GM03348 (cell line): ENCODE data around the gene LRMDA.
A peak's percentile ranks its signal among the peaks of the same experiment; 100 is the strongest.

Experiments
- DNase-seq: peaks from one replicate; pipeline ENCODE4 v3.0.0; 2012; ENCODE audit warnings: low spot score

LRMDA gene

GRCh38 chr10:76026905-76027304 lies 595.5 kb downstream of the LRMDA start:
- no peak for DNase-seq

DNA sequence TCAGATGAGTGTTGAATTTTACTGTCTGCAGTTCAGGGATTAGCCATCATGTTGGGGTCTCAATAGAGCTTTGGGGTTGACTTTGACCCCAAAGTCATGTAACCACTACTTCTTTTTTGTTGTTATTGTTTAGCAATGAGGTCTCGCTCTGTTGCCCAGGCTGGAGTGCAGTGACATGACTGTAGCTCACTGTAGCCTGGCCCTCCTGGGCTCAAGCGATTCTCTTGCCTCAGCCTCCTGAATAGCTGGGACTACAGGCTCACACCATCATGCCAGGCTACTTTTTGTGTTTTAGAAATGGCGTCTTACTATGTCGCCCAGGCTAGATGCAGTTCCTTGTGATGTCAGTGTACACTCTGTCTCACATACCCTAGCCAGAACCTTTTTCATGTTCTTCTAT lies 598.4 kb downstream of the LRMDA start:
- no peak for DNase-seq

GRCh38 chr10:76031099-76031498 lies 599.7 kb downstream of the LRMDA start:
- DNase-seq: no peak

DNA sequence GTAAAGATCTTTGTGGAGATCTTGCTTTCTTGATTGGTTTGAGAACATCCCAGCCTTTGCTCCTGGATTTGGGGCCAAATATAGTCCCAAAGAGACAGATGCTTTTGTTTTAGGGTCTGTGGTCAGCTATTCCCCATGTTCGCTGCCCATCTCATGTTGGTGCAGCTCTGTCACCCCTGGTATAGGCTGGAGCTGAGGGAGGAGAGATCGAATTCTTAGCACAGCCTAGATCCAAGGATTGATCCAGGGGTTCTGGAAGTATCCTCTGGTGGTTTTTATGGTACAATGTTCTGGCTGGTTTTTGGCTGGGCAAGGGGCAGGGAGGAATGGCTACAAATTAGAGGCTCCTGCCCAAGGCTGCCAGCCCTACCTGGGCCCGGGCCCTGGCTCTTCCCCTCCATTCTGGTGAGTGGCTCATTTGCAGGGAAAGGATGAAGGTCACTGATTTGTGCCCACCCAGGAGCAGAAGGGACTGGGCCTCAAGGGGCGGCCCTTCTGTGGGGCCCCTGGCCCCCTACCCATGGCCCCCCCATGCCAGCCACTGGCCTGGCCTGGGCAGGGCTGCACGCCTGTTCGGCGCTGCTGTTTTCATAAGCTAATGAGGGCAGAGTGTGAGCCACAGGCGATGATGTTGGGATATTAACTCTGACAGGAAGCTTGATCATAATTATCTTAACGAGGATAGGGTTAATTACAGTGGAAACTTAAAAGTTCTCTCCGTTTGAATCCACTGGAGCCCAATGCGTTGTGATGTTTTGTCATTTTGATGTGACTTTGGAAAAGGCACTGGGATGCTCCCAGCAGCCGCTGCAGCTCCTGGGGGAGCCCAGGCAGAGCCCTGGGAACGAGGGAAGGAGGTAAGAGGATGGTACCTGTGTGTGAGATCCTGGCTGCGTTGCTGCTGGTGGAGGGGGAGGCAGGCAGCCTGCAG lies 600.6 kb downstream of the LRMDA start:
- no peak for DNase-seq

- no peak for DNase-seq
These were observed 601.2 kb downstream of the LRMDA start for GRCh38 chr10:76032700-76033039.

- DNase-seq: peak; percentile 79
These were observed 602.2 kb downstream of the LRMDA start for GRCh38 chr10:76033457-76034196.

DNA sequence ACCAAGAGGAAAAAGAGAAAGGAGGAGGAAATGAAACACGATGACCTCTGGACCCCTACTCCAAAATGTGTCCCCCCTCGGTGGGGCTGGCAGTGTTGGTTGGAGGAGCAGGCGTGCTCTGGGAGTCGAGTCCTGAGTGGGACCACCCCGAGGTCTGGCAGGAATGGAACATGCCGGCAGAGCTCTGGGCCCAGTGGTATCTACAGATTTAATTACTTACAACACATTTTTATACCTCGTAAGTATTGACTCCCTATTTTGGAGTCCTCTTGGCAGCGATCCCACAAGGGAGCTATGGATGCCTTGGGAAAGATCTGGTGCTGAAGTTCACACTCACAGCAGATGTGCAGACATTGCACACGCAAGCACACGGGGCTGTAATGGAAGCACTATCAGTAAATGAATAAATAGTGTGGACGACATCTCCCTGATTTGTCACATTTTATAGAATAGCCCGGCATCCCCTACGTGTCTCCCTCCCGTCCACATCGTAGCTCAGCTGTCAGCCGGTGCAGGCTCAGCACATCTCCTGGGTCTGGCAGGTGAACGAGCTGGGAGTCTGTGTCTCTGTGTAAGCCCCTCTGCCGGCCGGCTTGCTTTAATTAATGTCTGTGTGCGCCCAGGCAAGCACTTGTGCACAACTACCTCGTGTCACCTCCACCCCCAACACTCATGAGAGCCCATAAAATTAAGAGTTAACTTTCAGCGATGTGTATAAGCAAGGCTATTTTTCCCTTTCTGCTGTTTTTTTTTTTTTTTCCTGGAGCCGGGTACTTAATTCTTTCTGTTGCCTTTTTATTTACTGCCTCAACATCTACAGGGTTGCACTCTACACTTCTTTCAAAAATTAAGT lies 603.2 kb downstream of the LRMDA start:
- DNase-seq: no peak

- no peak for DNase-seq
These were observed 604.0 kb downstream of the LRMDA start for GRCh38 chr10:76035206-76036110.

GRCh38 chr10:76036111-76036940 lies 604.9 kb downstream of the LRMDA start:
- peak; percentile 88 for DNase-seq

GRCh38 chr10:76036962-76037361 lies 605.5 kb downstream of the LRMDA start:
- no peak for DNase-seq

GRCh38 chr10:76037531-76038155 lies 606.2 kb downstream of the LRMDA start:
- DNase-seq: no peak

DNA sequence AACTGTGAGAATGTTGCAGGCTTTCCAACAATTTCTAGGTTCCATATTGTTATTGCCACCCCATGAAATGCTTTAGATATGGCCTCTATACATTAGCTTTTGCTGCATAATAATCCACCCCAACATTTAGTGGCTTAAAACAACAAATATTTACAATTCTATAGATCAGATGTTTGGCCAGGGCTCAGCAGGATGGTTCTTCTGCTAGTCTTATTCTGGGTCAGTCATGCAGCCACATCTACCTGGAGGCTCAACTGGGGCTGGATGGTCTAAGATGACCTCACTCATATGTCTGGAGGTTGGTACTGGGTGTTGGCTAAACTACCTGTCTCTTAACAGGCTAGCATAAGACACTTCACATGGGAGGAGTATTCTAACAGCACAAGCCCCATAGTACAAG lies 607.3 kb downstream of the LRMDA start:
- DNase-seq: no peak

DNA sequence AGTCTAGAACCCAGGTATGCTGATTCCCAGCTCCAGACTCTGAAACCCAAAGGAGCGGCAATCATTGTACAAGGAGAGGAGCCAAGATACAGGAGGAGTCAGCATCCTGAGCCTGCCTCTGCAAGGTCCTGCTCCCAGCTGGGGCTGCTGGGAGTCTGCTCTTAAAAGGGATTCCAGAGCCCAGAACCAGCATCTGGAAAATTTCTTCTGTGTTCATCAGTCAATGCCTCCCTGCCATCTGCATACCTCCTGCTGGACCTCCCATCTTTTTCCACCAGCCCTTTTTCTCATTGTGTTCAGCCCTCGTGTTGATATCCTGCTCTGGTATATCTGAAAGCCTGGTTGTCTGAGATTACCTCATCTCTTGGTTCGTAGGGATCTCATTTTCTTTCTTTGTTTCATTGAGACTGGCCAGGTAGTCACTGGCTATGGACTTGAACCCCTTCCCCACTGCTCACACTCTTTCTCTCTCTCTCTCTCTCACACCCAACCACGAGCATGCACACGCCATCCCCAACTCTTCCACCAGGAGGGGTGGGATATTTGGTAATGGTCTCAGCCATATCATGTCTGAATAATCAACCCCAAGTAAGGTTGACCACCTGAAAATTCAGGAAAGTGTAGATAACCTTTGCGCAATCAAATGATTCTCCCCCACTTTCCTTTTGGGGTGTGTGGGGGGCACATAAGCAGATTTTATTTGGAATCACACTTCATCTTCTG lies 608.8 kb downstream of the LRMDA start:
- DNase-seq: no peak

DNA sequence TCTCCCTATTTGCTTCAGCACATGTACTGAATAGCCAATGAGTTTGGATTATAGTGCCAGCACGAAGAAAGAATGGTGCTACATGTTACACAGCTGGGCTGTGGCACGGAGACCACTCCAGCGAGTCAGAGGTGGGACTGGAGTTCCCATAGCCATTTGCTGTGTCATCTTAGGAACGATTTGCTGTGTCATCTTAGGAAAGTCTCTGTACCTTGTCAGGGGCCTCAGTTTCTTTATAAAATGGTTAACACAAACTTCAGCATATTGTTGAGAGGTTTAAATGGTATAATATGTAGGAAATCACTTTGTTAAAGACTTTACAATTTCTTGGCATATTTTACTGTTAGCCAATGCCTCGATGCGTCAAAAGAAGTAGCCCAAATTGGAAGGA lies 609.4 kb downstream of the LRMDA start:
- no peak for DNase-seq

DNA sequence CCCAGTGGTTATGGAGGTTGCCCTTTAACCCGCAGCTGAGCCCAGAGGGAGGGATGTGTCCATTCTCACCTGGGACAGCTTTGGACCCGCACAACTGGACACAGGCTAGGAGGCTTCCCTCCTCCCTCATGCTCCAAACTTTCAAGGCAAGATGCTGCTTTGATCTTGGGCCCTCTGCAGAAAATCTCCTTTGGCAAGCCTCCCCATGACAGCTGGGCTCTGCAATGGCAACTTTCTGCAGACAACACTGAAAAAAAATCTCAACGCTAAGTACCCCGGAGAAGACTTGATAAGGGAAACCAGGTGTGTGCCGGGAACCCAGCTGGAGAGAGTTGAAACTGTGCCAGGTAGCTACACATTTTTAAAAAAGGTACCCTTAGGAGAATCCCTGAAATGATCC lies 610.1 kb downstream of the LRMDA start:
- DNase-seq: no peak

DNA sequence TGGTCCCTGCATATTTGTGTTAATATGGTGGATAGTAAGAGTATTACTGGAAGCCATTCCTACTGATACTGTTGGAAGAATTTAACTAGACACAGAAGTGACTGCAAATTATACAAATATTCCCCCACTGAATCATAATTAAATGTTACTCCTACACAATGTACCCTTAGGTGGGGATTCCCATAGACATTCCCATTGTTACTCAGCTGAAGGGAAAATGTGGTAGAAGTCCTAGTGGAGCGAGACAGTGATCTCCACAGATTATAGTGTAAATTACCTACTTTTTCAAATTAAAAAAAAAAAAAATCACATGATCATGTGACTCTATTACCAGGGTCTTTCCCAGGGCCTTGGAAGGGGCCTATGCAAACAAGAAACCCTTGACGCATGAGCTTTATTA lies 611.8 kb downstream of the LRMDA start:
- no peak for DNase-seq

- DNase-seq: no peak
These were observed 613.3 kb downstream of the LRMDA start for GRCh38 chr10:76044751-76045150.

GRCh38 chr10:76045174-76045573 lies 613.8 kb downstream of the LRMDA start:
- no peak for DNase-seq

DNA sequence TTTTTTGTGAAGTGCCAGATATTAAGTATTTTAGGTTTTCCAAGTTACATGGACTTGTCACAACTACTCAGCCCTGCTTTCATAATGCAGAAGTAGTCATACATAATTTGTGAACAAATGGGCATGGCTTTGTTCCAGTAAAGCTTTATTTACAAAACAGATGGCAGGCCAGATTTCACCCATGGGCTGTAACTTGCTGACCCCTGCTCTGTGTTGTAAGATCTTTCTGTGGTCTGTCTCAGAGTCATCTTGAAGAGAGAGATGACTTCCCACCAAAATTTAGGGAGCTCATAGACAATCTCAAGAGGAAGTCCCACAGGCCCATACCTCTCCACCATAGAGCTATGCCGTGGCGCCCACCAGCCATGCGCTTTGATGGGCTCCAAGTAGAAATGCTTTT lies 616.1 kb downstream of the LRMDA start:
- DNase-seq: no peak
